Loucy (cell line): ENCODE measurements around the gene CREBRF.

Experiments used
- H2AFZ ChIP-seq: fragments of 200-600 bp; sonication (generic); 2 replicates; pipeline ENCODE4 v1.6.0; 2016; ENCODE audit warnings: antibody characterized with exemption, mild to moderate bottlenecking, low read length, moderate library complexity
- H3F3A ChIP-seq: fragments of 200-600 bp; 2 replicates; pipeline ENCODE4 v1.6.0; 2016; ENCODE audit warnings: antibody characterized with exemption, low read depth, mild to moderate bottlenecking
- H3K27me3 ChIP-seq: fragments of 200-600 bp; sonication (generic); 2 replicates; pipeline ENCODE4 v1.6.1; 2014; ENCODE audit warnings: low read length, mild to moderate bottlenecking; ENCODE audit not compliant: insufficient read depth, poor library complexity, severe bottlenecking
- H3K36me3 ChIP-seq: fragments of 200-600 bp; sonication (generic); 2 replicates; pipeline ENCODE4 v1.6.1; 2016; ENCODE audit warnings: low read length; ENCODE audit not compliant: insufficient read depth
- H3K4me1 ChIP-seq: fragments of 200-600 bp; sonication (generic); 2 replicates; pipeline ENCODE4 v1.5.1; 2014; ENCODE audit warnings: low read length, mild to moderate bottlenecking; ENCODE audit not compliant: insufficient read depth, poor library complexity, severe bottlenecking
- H3K4me2 ChIP-seq: fragments of 200-600 bp; sonication (generic); 2 replicates; pipeline ENCODE4 v1.6.0; 2014; ENCODE audit warnings: antibody characterized with exemption, low read length, low read depth, mild to moderate bottlenecking; ENCODE audit not compliant: poor library complexity, severe bottlenecking
- H3K4me3 ChIP-seq: fragments of 200-600 bp; sonication (generic); 2 replicates; pipeline ENCODE4 v1.5.1; 2014; ENCODE audit warnings: low read length, mild to moderate bottlenecking, mixed read lengths; ENCODE audit not compliant: poor library complexity, severe bottlenecking
- H3K79me2 ChIP-seq: fragments of 200-600 bp; sonication (generic); 2 replicates; pipeline ENCODE4 v1.6.1; 2014; ENCODE audit warnings: low read length; ENCODE audit not compliant: insufficient read depth
- H3K9ac ChIP-seq: fragments of 200-600 bp; sonication (generic); 2 replicates; pipeline ENCODE4 v1.6.0; 2014; ENCODE audit warnings: mild to moderate bottlenecking, low read depth, low read length, moderate library complexity; ENCODE audit not compliant: poor library complexity, severe bottlenecking
- H3K9me2 ChIP-seq: fragments of 200-600 bp; sonication (generic); replicated peaks from 2 replicates; pipeline ENCODE4 v1.6.1; 2016; ENCODE audit warnings: low read depth, low read length, mixed read lengths
- H3K9me3 ChIP-seq: fragments of 200-600 bp; sonication (generic); 2 replicates; pipeline ENCODE4 v1.6.1; 2014; ENCODE audit warnings: mild to moderate bottlenecking, antibody characterized with exemption, low read length, low read depth; ENCODE audit not compliant: insufficient read depth
- H4K20me1 ChIP-seq: fragments of 200-600 bp; sonication (generic); 2 replicates; pipeline ENCODE4 v1.6.0; 2014; ENCODE audit warnings: antibody characterized with exemption, low read length, mild to moderate bottlenecking; ENCODE audit not compliant: insufficient read depth, poor library complexity, severe bottlenecking
- CTCF ChIP-seq: fragments of 200-600 bp; sonication (generic); conservative IDR thresholded peaks from 2 replicates; pipeline ENCODE4 v1.5.1; 2014; ENCODE audit warnings: mild to moderate bottlenecking, antibody characterized with exemption, low read length
- EZH2phosphoT487 ChIP-seq: fragments of 200-600 bp; IDR thresholded peaks from 2 replicates; pipeline ENCODE4 v1.6.1; 2018; ENCODE audit warnings: antibody characterized with exemption, mild to moderate bottlenecking, moderate library complexity, borderline replicate concordance

CREBRF gene

GRCh38 chr5:173099461-173099860 is 43.3 kb downstream of the CREBRF start:
- Histone ChIP-seq H3K27me3 (no peaks in the 10 kb centered on the region), H3K79me2 (no peaks in the 10 kb centered on the region), H3K9me2 (no peaks in the 10 kb centered on the region), H3K4me3 (no peak overlapping the region), H2AFZ (no peak overlapping the region), H3K9ac (no peak overlapping the region), H3K36me3 (no peaks in the 10 kb centered on the region), H3K9me3 (no peaks in the 10 kb centered on the region), H3F3A (no peaks in the 10 kb centered on the region), H4K20me1 (no peaks in the 10 kb centered on the region), H3K4me1 (no peaks in the 10 kb centered on the region), H3K4me2 (no peak overlapping the region)
- TF ChIP-seq EZH2phosphoT487, result no peak
- TF ChIP-seq CTCF, result no peak

- TF ChIP-seq CTCF (no peak), EZH2phosphoT487 (no peak)
- Histone ChIP-seq H3K4me3 (no peak overlapping the region), H4K20me1 (no peaks in the 10 kb centered on the region), H2AFZ (no peak overlapping the region), H3F3A (no peaks in the 10 kb centered on the region), H3K79me2 (no peaks in the 10 kb centered on the region), H3K9me2 (no peaks in the 10 kb centered on the region), H3K9ac (no peak overlapping the region), H3K36me3 (no peaks in the 10 kb centered on the region), H3K9me3 (no peaks in the 10 kb centered on the region), H3K4me1 (no peaks in the 10 kb centered on the region), H3K27me3 (no peaks in the 10 kb centered on the region), H3K4me2 (no peak overlapping the region)
Observed at GRCh38 chr5:173101245-173101644, 45.1 kb downstream of the CREBRF start.

DNA sequence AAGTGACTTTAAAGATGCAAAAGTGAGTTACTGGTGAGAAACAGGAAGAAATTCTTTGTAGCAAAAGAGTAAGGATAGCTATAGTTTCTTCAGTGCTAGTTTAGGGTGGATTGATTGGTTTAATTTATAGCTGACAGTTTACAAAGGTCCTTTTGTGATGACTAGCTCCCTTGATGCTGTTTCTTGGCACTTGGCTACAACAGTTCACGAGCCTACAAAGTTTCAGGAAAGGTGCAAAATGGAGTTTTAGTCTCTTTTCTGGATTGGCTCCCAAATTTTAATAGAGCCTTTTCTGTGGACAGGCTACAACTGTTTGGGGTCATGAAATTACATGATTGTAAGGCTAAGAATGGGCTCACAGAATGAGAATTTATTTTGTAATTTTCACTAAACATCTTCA is 47.3 kb downstream of the CREBRF start:
- Histone ChIP-seq H3K27me3 (no peaks in the 10 kb centered on the region), H3K4me3 (no peak overlapping the region), H4K20me1 (no peaks in the 10 kb centered on the region), H3K9ac (no peak overlapping the region), H3F3A (no peaks in the 10 kb centered on the region), H3K4me1 (no peaks in the 10 kb centered on the region), H3K4me2 (no peak overlapping the region), H2AFZ (no peak overlapping the region), H3K79me2 (no peaks in the 10 kb centered on the region), H3K36me3 (no peaks in the 10 kb centered on the region), H3K9me2 (no peaks in the 10 kb centered on the region), H3K9me3 (no peaks in the 10 kb centered on the region)
- TF ChIP-seq EZH2phosphoT487 (no peak), CTCF (no peak)
